GM21825 (cell line): ENCODE data around the gene CLDN18.

Experiments used
- ATAC-seq: cut with Tn5 transposase; IDR thresholded peaks from one replicate; pipeline ENCODE4 v1.9.1; 2021; ENCODE audit warnings: mild to moderate bottlenecking, moderate library complexity; ENCODE audit not compliant: unreplicated experiment

CLDN18 gene

DNA sequence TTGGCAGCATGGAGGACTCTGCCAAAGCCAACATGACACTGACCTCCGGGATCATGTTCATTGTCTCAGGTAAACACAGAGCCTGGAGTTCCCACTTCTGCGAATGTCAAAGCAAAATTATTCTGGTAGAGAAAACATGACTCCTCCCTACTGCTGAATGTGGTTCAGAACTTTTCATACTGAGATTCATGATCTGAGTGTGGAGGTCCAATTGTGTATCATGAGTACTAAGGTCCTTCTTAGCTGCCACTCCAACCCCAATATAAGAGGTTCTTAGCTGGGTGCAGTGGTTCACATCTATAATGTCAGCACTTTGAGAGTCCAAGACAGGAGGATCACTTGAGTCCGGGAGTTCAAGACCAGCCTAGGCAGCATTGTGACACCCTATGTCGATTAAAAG lies 13.8 kb downstream of the CLDN18 start:
- ATAC-seq = no peak

- ATAC-seq = no peak
Measured at GRCh38 chr3:138025553-138025952, 15.6 kb downstream of the CLDN18 start.

DNA sequence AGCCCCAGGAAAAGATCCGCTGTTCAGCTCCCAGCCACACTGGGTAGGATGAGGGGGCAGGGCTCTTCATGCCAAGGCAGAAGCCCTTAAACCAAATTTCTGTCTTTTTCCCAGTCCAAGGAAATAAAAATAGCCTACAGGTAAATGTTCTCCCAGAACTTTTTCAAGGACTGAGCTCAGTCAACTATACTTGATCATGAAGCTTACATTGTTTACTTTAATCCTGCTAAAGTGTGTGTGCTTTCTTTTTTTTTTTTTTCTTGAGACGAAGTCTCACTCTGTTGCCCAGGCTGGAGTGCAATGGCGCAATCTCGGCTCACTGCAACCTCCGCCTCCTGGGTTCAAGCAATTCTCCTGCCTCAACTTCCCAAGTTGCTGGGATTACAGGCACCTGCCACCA lies 17.9 kb downstream of the CLDN18 start:
- ATAC-seq = no peak

DNA sequence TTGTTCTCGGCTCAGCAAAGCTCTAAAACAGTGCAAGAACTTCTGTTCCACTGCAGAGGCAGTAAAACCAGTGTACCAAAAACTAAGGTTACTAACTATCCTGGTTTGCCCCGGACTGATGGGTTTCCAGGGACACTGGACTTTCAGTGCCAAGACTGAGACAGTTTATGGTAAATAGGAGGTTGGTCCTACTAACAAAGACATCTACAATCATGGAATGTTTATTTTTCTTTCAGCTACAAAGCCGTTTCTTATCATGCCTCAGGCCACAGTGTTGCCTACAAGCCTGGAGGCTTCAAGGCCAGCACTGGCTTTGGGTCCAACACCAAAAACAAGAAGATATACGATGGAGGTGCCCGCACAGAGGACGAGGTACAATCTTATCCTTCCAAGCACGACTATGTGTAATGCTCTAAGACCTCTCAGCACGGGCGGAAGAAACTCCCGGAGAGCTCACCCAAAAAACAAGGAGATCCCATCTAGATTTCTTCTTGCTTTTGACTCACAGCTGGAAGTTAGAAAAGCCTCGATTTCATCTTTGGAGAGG lies 20.8 kb downstream of the CLDN18 start:
- ATAC-seq = no peak

- ATAC-seq = no peak
Measured at GRCh38 chr3:138031536-138031935, 21.6 kb downstream of the CLDN18 start.

GRCh38 chr3:138032567-138032966 lies 22.6 kb downstream of the CLDN18 start:
- ATAC-seq = peak; percentile 38

DNA sequence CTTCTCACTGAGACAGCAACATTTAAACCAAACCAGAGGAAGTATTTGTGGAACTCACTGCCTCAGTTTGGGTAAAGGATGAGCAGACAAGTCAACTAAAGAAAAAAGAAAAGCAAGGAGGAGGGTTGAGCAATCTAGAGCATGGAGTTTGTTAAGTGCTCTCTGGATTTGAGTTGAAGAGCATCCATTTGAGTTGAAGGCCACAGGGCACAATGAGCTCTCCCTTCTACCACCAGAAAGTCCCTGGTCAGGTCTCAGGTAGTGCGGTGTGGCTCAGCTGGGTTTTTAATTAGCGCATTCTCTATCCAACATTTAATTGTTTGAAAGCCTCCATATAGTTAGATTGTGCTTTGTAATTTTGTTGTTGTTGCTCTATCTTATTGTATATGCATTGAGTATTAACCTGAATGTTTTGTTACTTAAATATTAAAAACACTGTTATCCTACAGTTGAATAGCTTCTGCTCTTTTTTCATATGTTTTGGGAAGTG lies 23.3 kb downstream of the CLDN18 start:
- ATAC-seq = no peak

GRCh38 chr3:138034918-138035317 lies 25.0 kb downstream of the CLDN18 start:
- ATAC-seq = no peak

DNA sequence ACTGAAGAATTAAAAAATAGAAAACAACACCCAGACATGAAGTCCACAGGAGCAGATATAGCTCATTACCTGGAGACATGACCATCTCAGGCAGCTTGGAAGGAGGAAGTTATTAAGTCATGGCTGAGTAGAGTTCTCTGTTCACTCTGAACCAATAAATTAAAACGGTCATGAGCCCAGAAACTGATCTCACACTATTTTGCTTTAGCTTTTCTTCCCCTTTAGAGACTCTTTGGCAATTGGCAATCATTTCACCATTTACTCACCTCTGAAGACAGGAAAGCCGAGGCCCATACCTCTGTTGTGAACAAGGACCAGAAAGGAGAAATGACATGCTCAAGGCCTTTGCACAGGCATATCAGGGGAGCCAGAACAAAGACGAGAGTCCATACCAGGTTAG lies 26.6 kb downstream of the CLDN18 start:
- no peak for ATAC-seq

DNA sequence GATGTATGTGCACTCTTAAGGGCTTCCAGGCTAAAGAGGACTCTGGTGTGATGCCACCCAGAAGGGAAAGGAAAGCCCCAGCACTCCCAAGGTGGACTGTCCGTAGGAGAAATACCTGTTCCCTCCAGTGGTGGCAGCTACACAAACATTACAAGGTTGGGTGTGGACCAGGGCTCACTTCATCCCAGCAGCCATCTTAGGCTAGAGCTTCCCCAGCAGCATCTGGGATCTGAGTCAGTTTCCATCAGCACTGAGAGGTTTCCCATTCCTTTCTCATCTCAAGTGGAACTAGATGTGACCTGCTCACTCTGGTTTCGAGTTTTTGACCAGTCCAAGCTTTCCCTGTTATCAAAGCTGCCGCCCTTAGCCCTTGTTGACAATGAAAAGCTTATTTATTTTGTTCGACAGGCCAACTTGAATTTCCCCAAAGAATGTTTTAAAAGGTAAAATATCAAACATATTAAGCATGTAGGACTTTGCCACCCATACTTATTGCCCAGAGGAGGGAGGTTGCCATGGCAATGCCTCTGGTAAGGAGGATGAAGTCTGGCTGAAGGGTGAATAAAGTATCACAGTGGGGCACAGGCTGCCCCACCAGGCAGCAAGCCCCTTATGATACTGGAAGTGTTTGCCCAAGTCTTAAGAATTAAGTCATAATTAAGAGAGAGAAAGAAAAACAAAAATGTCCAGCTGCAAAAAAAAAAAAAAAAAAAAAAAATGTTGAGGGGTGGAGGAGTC lies 28.9 kb downstream of the CLDN18 start:
- ATAC-seq = no peak

DNA sequence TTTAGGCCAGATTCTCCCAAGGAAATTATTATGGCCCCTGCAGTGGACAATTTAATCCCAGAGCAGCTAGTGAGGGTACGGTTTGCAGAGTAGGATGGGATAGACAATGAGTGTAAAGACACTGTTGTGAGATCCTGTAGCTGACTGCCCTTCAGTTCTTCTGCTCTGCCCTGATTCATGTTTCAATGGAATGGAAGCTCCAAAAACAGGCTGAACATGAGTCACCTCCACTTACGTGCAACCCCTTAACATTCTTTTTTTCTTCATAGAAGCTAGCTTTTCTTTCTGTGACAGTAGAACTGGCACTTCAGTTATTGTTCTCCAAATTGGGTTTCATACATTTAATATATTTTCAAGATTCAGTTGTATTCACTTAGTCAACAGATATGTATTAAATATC lies 32.1 kb downstream of the CLDN18 start:
- ATAC-seq = no peak

DNA sequence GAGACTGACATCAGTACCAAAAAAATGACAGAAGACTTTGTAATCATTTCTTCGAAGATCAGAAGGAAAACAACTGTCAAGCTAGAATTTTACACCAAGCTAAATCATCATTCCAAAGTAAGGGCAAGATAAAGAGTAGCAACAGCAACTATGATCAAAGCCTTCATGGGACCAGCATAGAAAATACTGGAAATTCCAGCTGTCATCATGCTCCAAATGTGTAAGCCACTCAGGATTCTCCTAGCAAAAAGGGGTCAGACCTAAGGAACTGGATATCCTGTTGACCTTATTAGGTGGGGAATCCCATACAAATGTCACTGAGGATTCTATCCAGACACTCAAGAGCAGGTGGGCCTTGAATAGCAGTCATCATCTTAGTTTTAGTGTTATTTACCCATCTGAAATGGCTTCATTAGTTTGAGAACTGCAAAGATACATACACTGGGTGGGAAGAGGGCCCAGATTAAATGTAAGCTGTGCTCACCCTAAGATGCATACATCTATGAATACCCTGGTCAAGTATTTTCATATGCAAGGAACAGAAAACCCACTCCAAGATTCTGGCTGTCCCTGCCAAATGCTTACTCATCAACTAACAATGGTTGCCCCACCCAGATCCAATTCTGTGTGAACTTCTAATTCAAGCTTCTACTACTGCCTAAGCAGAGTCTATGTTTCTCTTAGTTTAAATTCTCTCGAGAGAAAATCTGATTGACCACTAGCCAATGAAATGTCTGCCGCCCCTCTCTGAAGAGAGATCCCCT lies 33.5 kb downstream of the CLDN18 start:
- no peak for ATAC-seq

DNA sequence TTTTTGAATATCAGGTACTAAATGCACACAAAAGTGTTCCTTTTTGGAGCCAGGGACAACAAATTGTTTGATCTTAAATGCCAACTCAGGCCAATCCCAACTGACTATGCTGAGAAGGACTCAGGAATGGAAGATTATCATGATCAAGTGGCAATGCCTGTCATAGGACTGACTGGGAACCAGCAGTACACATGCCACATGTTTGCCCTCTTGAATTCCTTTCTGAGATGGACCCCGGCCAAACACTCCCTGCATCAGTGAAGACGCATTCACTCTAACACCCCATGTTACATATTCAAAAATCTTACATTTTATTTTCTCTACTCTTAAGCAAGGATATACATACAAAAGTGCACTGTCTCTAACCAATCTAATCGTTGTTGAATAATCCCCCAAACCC lies 36.1 kb downstream of the CLDN18 start:
- no peak for ATAC-seq

DNA sequence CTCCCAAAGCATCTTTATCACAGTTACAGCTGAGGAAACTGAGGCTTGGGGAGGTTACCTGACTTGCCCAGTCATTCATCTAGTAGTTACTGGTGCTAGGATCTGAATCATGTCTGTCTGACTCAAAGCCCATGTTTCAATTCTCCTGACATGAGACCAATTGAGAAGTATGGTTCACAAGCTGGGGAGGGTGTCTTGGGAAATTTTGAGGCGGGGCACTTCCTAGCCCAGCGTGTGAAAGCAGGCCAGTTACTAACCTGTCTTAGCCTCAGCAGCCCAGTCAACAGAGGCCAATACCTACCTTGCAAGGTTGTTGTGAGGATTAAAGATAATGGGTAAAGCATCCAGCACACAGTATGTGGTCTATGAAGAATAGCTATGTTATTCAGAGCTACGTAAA lies 37.0 kb downstream of the CLDN18 start:
- ATAC-seq = peak; percentile 59

DNA sequence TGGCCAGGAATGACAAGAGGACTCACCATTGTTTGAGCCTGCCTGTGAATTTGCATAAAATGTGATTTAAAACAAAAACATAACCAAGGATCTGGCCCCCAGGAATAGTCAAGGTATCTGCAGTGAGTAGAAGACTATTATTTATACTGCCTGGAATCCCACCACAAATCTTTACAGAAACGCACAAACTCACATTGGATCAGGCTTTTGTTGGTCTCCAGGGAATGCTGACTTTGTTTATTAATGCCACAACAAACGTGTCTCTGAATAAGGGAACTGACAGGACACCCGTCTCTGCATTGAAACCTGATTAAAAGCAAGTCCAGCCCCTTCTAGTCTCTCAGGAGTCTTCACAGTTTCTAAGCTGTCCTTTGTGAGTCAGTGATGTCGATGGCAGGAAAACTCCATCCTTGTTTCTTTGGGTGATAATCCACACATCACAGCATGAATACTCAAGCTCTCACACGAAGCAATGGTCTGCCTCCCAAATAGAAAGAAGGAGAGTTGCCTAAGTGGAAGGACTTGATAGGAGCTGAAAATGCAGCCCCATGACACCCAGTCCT lies 37.7 kb downstream of the CLDN18 start:
- ATAC-seq = no peak

GRCh38 chr3:138049157-138049919 lies 39.4 kb downstream of the CLDN18 start:
- ATAC-seq = no peak

DNA sequence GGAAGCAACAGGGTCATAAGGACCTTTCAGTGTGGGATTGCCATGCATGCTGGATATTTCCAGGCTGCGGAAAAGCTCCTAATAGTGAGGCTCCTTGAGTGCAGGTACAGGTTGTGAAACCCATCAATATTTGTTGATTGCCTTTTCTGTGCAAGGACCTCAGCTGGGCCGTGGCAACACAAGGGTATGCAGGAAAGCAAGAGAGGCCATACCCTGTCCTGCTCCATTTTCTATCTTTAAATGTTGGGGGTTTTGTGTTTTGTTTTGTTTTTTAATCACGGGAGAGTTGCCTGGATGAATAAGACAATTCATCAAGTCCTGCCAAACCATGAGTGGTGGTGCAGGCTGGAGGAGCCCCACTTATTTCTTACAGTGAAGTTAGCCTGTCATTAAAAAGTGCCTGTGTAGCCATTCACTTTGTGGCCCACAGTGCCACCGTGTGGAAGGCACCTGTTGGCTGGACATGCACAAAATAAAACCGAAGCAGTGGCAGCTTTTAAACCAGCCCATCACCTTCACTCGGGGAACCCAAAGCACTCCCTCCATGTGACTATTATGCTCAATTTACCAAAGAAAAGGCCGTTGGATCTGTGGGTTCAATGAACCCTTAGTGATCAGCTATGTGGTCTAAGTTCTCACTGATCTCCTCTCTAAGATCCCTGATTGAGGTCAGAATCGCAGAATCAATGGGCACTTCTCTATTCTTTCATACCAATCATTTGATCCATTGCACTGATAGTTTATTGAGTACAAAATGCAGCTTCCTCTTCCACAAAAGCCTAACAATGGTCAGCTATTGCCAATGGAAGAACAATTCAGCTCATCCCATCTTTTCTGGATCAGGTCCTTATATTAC lies 42.2 kb downstream of the CLDN18 start:
- peak; percentile 84 for ATAC-seq

DNA sequence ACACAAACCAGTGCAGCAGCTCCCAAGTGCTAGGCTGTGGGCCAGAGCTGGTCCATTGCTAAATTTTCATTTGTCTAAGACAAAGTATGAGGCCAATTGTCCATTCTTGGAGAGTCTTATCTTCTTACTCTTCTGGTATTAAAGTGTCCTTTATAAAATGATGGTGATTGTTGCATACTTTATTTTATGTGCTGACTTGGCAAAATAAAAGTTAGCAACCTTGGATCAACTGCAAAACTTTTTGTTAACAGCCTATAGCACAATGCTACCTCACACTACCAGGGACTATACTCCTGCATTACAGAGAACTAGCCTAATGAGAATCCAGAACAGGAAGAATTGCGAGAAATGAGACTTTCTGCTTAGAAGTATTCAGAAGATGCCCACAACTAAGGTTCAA lies 44.1 kb downstream of the CLDN18 start:
- no peak for ATAC-seq

DNA sequence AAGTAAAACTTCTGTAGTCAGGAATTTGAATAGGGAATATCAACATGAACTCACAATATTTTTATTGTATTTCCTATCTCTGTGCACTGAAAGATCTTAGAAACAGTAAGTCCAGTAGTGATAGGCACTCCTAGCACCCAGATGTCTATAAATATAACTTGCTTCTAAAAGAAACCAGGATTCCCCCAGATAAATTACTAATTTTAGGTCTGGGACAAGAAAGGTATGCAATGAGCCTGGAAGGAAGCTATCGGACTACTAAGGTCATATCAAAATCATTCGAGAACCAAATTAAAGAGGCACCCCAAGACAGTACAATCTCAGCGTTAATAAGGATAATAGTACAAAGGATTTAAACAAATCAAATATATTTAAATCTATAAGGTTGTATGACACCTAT lies 47.4 kb downstream of the CLDN18 start:
- ATAC-seq = no peak

GRCh38 chr3:138059261-138059660 lies 49.3 kb downstream of the CLDN18 start:
- no peak for ATAC-seq
